SU-DHL-6 (cell line): ENCODE results near the gene EPHA7.

Source experiments
- EZH2phosphoT487 ChIP-seq: fragments of 200-600 bp; sonication (generic), shearing (Covaris generic); conservative IDR thresholded peaks from 2 replicates; pipeline ENCODE4 v1.6.1; 2018; ENCODE audit warnings: mild to moderate bottlenecking, antibody characterized with exemption, low read length, moderate library complexity, mixed read lengths
- TF ChIP-seq, protein P1 (sequence below): fragments of 200-600 bp; sonication (generic); IDR thresholded peaks from one replicate; pipeline ENCODE4 v1.5.1; 2017; ENCODE audit warnings: antibody characterized with exemption, mild to moderate bottlenecking, low read length, moderate library complexity; ENCODE audit not compliant: insufficient read depth, poor library complexity, severe bottlenecking

DNA sequence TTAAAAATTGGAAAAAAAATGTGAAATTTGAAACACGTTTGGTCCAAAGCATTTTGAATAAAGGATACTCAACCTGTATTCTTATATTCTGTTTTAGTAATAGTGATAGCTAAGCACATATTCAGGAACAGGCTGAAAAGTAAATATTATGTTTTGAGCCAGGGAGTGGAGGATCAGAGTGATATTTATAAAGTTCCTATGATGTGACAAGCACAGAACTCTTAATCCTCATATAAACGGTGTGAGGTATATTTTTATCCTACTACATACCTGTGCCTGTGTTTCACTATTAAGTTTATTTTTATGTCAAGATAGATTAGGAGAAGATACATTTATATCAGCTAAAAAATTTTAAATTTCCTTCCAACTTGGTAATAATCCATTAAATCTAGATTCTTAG is 225.5 kb downstream of the EPHA7 start:
- TF ChIP-seq, protein P1, sequence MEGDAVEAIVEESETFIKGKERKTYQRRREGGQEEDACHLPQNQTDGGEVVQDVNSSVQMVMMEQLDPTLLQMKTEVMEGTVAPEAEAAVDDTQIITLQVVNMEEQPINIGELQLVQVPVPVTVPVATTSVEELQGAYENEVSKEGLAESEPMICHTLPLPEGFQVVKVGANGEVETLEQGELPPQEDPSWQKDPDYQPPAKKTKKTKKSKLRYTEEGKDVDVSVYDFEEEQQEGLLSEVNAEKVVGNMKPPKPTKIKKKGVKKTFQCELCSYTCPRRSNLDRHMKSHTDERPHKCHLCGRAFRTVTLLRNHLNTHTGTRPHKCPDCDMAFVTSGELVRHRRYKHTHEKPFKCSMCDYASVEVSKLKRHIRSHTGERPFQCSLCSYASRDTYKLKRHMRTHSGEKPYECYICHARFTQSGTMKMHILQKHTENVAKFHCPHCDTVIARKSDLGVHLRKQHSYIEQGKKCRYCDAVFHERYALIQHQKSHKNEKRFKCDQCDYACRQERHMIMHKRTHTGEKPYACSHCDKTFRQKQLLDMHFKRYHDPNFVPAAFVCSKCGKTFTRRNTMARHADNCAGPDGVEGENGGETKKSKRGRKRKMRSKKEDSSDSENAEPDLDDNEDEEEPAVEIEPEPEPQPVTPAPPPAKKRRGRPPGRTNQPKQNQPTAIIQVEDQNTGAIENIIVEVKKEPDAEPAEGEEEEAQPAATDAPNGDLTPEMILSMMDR, result no peak
- no peak for TF ChIP-seq EZH2phosphoT487
